Measurements from ENCODE around the gene TFDP1. TPM values are rescaled to one million over a fixed set of nuclear protein-coding genes. Genes with fewer than 3 reads are reported as not detected.

The TFDP1 gene
- polyA plus RNA-seq, 1 of the 3 experiments (the other 2 are of a cell fraction), result 76.7 TPM

DNA sequence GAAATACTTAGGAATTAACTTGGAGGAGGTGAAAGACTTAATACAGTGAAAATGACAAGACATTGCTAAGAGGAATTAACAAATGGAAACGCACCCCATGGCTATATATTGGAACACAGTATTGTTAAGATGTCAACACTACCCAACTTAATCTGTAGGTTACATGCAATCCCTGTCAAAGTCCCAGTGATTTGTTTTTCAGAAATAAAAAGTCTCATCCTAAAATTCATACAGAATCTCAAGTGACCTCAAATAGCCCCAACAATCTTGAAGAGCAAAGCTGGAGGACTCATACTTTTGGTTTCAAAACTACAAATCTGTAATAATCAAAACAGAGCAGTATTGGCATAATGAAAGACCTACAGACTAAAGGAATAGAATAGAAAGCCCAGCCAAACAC lies 60.2 kb downstream of the TFDP1 start (continued):
- TF ChIP-seq, protein P1, sequence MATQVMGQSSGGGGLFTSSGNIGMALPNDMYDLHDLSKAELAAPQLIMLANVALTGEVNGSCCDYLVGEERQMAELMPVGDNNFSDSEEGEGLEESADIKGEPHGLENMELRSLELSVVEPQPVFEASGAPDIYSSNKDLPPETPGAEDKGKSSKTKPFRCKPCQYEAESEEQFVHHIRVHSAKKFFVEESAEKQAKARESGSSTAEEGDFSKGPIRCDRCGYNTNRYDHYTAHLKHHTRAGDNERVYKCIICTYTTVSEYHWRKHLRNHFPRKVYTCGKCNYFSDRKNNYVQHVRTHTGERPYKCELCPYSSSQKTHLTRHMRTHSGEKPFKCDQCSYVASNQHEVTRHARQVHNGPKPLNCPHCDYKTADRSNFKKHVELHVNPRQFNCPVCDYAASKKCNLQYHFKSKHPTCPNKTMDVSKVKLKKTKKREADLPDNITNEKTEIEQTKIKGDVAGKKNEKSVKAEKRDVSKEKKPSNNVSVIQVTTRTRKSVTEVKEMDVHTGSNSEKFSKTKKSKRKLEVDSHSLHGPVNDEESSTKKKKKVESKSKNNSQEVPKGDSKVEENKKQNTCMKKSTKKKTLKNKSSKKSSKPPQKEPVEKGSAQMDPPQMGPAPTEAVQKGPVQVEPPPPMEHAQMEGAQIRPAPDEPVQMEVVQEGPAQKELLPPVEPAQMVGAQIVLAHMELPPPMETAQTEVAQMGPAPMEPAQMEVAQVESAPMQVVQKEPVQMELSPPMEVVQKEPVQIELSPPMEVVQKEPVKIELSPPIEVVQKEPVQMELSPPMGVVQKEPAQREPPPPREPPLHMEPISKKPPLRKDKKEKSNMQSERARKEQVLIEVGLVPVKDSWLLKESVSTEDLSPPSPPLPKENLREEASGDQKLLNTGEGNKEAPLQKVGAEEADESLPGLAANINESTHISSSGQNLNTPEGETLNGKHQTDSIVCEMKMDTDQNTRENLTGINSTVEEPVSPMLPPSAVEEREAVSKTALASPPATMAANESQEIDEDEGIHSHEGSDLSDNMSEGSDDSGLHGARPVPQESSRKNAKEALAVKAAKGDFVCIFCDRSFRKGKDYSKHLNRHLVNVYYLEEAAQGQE (IDR thresholded peaks at IDR 0.05; ENCODE audit: low read depth, low read length), result no peak
- no peak for TF ChIP-seq NFIC (IDR thresholded peaks at IDR 0.05; ENCODE audit: borderline replicate concordance)
- no peak for TF ChIP-seq FOXJ3 (CRISPR knock-in tag; IDR thresholded peaks at IDR 0.05)

DNA sequence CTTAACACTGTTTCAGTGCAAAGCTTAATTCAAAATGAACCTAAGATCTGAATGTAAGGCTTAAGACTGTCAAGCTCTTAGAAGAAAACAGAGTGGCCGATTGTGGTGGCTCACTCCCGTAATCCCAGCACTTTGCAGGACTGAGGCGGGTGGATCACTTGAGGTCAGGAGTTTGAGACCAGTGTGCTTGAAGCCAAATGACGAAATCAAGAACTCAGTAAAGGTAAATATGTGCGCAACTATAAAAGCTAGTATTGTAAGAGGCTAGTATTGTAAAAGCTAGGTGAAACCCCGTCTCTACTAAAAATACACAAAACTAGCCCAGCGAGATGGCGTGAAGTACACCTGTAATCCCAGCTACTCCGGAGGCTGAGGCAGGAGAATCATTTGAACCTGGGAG lies 60.8 kb downstream of the TFDP1 start:
- Histone ChIP-seq H3K36me3 (replicated peaks in 1 of 2; ENCODE audit: control insufficient read depth in 1 of 2, insufficient read depth in 2 of 2, low read length in 1 of 2) (peaks cover 11 to 18% of the 10 kb centered on the region in 2 experiments), H2AFZ (ENCODE audit: low read depth) (no peak overlapping the region), H3K4me1 (ENCODE audit: control insufficient read depth in 1 of 2, insufficient read depth in 2 of 2, low read depth in 1 of 2, low read length in 1 of 2) (peaks cover 12 to 24% of the 10 kb centered on the region in 2 experiments; a peak in 3 of 4 replicates), H3K9me3 (no peaks in the 10 kb centered on the region), H3K9ac (no peak overlapping the region), H3F3A (replicated peaks; ENCODE audit: insufficient read depth) (peaks cover 7% of the 10 kb centered on the region), H3K4me2 (no peak overlapping the region), H3K27ac (ENCODE audit: low read depth in 2 of 2, low read length in 1 of 2) (no peak overlapping the region), H3K4me3 (ENCODE audit: low read depth in 2 of 2, low read length in 1 of 2) (no peak overlapping the region), H3K79me2 (ENCODE audit: insufficient read depth) (no peaks in the 10 kb centered on the region), H3K27me3 (ENCODE audit: insufficient read depth) (no peaks in the 10 kb centered on the region), H4K20me1 (ENCODE audit: insufficient read depth) (no peaks in the 10 kb centered on the region), H3K9me2 (no peaks in the 10 kb centered on the region)
- ChIA-PET CTCF (interaction anchor here (1.0 to 1.1 kb wide), 2 partner anchors 24 to 187 kb away, joined by 3 read pairs; no protein-coding TSS in a partner anchor), POLR2A (no interaction called here)
- DNase-seq, result no peak
- no peak for TF ChIP-seq TAF1 (IDR thresholded peaks at IDR 0.05; ENCODE audit: borderline replicate concordance, low read depth, low read length)
- TF ChIP-seq TCF12 (IDR thresholded peaks at IDR 0.05), result no peak
- no peak for TF ChIP-seq MEF2A (IDR thresholded peaks at IDR 0.05; ENCODE audit: borderline replicate concordance, low read depth)
- no peak for TF ChIP-seq YY1 (IDR thresholded peaks at IDR 0.05; ENCODE audit: low read depth)
- no peak for TF ChIP-seq SIN3A (IDR thresholded peaks at IDR 0.05; ENCODE audit: borderline replicate concordance, low read depth, low read length)
- no peak for TF ChIP-seq FOSL2 (IDR thresholded peaks at IDR 0.05; ENCODE audit: borderline replicate concordance, low read depth)
- no peak for TF ChIP-seq TEAD4 (IDR thresholded peaks at IDR 0.05; ENCODE audit: borderline replicate concordance, insufficient read depth)
- TF ChIP-seq GABPA (IDR thresholded peaks at IDR 0.05; ENCODE audit: low read depth), result no peak
- TF ChIP-seq POLR2AphosphoS5 (IDR thresholded peaks at IDR 0.05; ENCODE audit: low read depth, low read length), result no peak
- no peak for TF ChIP-seq JUND (IDR thresholded peaks at IDR 0.05)
- TF ChIP-seq, protein P1 (IDR thresholded peaks at IDR 0.05; ENCODE audit: low read depth, low read length), result no peak
- TF ChIP-seq RAD21 (IDR thresholded peaks at IDR 0.05; ENCODE audit: low read length), result no peak
- TF ChIP-seq NFIC (IDR thresholded peaks at IDR 0.05; ENCODE audit: borderline replicate concordance), result no peak
- TF ChIP-seq EP300 (IDR thresholded peaks at IDR 0.05; ENCODE audit: borderline replicate concordance in 1 of 2, low read depth in 1 of 2, low read length in 1 of 2), result no peak
- TF ChIP-seq RFX5 (IDR thresholded peaks at IDR 0.05; ENCODE audit: low read length), result no peak
- no peak for TF ChIP-seq MXI1 (IDR thresholded peaks at IDR 0.05; ENCODE audit: low read depth, low read length)
- TF ChIP-seq, protein P2, sequence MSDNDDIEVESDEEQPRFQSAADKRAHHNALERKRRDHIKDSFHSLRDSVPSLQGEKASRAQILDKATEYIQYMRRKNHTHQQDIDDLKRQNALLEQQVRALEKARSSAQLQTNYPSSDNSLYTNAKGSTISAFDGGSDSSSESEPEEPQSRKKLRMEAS (IDR thresholded peaks at IDR 0.05; ENCODE audit: low read depth), result no peak
- TF ChIP-seq, protein P3, sequence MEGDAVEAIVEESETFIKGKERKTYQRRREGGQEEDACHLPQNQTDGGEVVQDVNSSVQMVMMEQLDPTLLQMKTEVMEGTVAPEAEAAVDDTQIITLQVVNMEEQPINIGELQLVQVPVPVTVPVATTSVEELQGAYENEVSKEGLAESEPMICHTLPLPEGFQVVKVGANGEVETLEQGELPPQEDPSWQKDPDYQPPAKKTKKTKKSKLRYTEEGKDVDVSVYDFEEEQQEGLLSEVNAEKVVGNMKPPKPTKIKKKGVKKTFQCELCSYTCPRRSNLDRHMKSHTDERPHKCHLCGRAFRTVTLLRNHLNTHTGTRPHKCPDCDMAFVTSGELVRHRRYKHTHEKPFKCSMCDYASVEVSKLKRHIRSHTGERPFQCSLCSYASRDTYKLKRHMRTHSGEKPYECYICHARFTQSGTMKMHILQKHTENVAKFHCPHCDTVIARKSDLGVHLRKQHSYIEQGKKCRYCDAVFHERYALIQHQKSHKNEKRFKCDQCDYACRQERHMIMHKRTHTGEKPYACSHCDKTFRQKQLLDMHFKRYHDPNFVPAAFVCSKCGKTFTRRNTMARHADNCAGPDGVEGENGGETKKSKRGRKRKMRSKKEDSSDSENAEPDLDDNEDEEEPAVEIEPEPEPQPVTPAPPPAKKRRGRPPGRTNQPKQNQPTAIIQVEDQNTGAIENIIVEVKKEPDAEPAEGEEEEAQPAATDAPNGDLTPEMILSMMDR (IDR thresholded peaks at IDR 0.05), result no peak
- TF ChIP-seq EZH2phosphoT487 (IDR thresholded peaks at IDR 0.05; ENCODE audit: borderline replicate concordance, low read depth), result no peak
- TF ChIP-seq, protein P4, sequence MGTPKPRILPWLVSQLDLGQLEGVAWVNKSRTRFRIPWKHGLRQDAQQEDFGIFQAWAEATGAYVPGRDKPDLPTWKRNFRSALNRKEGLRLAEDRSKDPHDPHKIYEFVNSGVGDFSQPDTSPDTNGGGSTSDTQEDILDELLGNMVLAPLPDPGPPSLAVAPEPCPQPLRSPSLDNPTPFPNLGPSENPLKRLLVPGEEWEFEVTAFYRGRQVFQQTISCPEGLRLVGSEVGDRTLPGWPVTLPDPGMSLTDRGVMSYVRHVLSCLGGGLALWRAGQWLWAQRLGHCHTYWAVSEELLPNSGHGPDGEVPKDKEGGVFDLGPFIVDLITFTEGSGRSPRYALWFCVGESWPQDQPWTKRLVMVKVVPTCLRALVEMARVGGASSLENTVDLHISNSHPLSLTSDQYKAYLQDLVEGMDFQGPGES (IDR thresholded peaks at IDR 0.05; ENCODE audit: low read depth, low read length), result no peak
- 95% methylated on average over 9 of the region's 9 CpGs for WGBS (ENCODE audit: low lambda C conversion rate)

Data from SK-N-SH (cell line).